SKM-1 (cell line): ENCODE data around the gene AGBL3.
A peak's percentile ranks its signal among the peaks of the same experiment; 100 is the strongest.
"Not testable (repeated sequence)": the region's sequence is repeated elsewhere in the genome, so short reads cannot be mapped to it uniquely, and the experiment has no call there.

Source experiments
- DNase-seq: peaks from one replicate; lab custom pipeline; 2025; ENCODE audit not compliant: unreplicated experiment; lab: John Stamatoyannopoulos, UW

The AGBL3 gene

GRCh38 chr7:135166338-135166990 is 180.2 kb downstream of the AGBL3 start:
- no peak for DNase-seq

- DNase-seq, result no peak
Measured at GRCh38 chr7:135167365-135167917, 181.1 kb downstream of the AGBL3 start.

GRCh38 chr7:135168001-135168400 is 181.7 kb downstream of the AGBL3 start:
- DNase-seq, result no peak

- no peak for DNase-seq
Measured at GRCh38 chr7:135168489-135169140, 182.3 kb downstream of the AGBL3 start.

- DNase-seq, result peak; percentile 52
Measured at GRCh38 chr7:135169141-135169963, 183.0 kb downstream of the AGBL3 start.

GRCh38 chr7:135169964-135170273 is 183.6 kb downstream of the AGBL3 start:
- no peak for DNase-seq

GRCh38 chr7:135170274-135170997 is 184.1 kb downstream of the AGBL3 start, which contains the start of gene CYREN:
Gene CYREN (minus strand): TSS chr7:135170707. CDS start chr7:135168922, 1,785 bp downstream.
- peak; percentile 87 for DNase-seq

- not testable (repeated sequence) for DNase-seq
Measured at GRCh38 chr7:135170998-135171481, 184.7 kb downstream of the AGBL3 start.

GRCh38 chr7:135171581-135172291 is 185.4 kb downstream of the AGBL3 start:
- not testable (repeated sequence) for DNase-seq

- not testable (repeated sequence) for DNase-seq
Measured at GRCh38 chr7:135173916-135174315, 187.6 kb downstream of the AGBL3 start.

- no peak for DNase-seq
Measured at GRCh38 chr7:135174941-135175340, 188.6 kb downstream of the AGBL3 start.

- DNase-seq, result no peak
Measured at GRCh38 chr7:135175931-135176330, 189.6 kb downstream of the AGBL3 start.

GRCh38 chr7:135177028-135177696 is 190.9 kb downstream of the AGBL3 start:
- DNase-seq, result no peak

- DNase-seq, result no peak
Measured at GRCh38 chr7:135178364-135178763, 192.1 kb downstream of the AGBL3 start.

GRCh38 chr7:135179321-135179925 is 193.1 kb downstream of the AGBL3 start:
- DNase-seq, result no peak

GRCh38 chr7:135180122-135180521 is 193.8 kb downstream of the AGBL3 start:
- DNase-seq, result no peak

- no peak for DNase-seq
Measured at GRCh38 chr7:135181261-135181928, 195.1 kb downstream of the AGBL3 start.

GRCh38 chr7:135181929-135182678 is 195.8 kb downstream of the AGBL3 start:
- no peak for DNase-seq
